Measurements from ENCODE around the gene FBXW8. TPM values are rescaled to one million over a fixed set of nuclear protein-coding genes. Genes with fewer than 3 reads are reported as not detected.

Gene FBXW8
- total and polyA plus RNA-seq, 2 donors (not counting 1 experiment from before 2014, with no cell fraction given): 12.1 to 23.5 TPM

GRCh38 chr12:117032593-117033381 is 122.0 kb downstream of the FBXW8 start:
- Histone ChIP-seq H3K9ac (ENCODE audit: low read length) (peak overlapping the region; percentile 35), H3K4me3 (ENCODE audit: control extremely low read depth in 1 of 5, extremely low read depth in 1 of 5, insufficient read depth in 1 of 5, low read depth in 2 of 5, low read length in 4 of 5) (no peak overlapping the region), H3K79me2 (ENCODE audit: control insufficient read depth, insufficient read depth, low read length) (no peaks in the 10 kb centered on the region), H3K27ac (ENCODE audit: low read length in 2 of 2) (no peak overlapping the region), H2AFZ (ENCODE audit: insufficient read depth, low read depth, low read length, poor library complexity, severe bottlenecking) (no peak overlapping the region), H3K36me3 (replicated peaks in 1 of 2; ENCODE audit: control extremely low read depth in 1 of 2, control insufficient read depth in 1 of 2, extremely low read depth in 1 of 2, insufficient read depth in 2 of 2, low read length in 1 of 2) (peaks cover 0 to 12% of the 10 kb centered on the region in 2 experiments), H3K9me3 (ENCODE audit: control extremely low read depth in 1 of 3, control insufficient read depth in 2 of 3, insufficient read depth in 1 of 3, low read length in 2 of 3) (peaks cover 0 to 3% (median 0%) of the 10 kb centered on the region in 3 donors), H3K27me3 (replicated peaks in 1 of 4; ENCODE audit: control extremely low read depth in 1 of 4, control insufficient read depth in 3 of 4, insufficient read depth in 4 of 4, low read length in 3 of 4) (peaks cover 0 to 16% (median 0%) of the 10 kb centered on the region in 4 experiments), H4K20me1 (ENCODE audit: control insufficient read depth, insufficient read depth, low read length, poor library complexity, severe bottlenecking) (no peaks in the 10 kb centered on the region), H3K4me2 (replicated peaks; ENCODE audit: low read depth, low read length, poor library complexity, severe bottlenecking) (peak overlapping the region; percentile 48), H3K4me1 (ENCODE audit: control insufficient read depth in 2 of 2, insufficient read depth in 2 of 2, low read length in 2 of 2) (peaks cover 6 to 21% of the 10 kb centered on the region in 2 donors)
- CTCF ChIA-PET: interaction anchor here (0.7 to 4.1 kb wide), 2 partner anchors 87 to 97 kb away, joined by 3 to 19 read pairs; no protein-coding TSS in a partner anchor
- H3K27me3 Mint-ChIP-seq: peaks cover 3% of the 10 kb centered on the region
- ATAC-seq (ENCODE audit: low read depth) (peak; percentile 51), DNase-seq (no peak)
- TF ChIP-seq, protein P1, sequence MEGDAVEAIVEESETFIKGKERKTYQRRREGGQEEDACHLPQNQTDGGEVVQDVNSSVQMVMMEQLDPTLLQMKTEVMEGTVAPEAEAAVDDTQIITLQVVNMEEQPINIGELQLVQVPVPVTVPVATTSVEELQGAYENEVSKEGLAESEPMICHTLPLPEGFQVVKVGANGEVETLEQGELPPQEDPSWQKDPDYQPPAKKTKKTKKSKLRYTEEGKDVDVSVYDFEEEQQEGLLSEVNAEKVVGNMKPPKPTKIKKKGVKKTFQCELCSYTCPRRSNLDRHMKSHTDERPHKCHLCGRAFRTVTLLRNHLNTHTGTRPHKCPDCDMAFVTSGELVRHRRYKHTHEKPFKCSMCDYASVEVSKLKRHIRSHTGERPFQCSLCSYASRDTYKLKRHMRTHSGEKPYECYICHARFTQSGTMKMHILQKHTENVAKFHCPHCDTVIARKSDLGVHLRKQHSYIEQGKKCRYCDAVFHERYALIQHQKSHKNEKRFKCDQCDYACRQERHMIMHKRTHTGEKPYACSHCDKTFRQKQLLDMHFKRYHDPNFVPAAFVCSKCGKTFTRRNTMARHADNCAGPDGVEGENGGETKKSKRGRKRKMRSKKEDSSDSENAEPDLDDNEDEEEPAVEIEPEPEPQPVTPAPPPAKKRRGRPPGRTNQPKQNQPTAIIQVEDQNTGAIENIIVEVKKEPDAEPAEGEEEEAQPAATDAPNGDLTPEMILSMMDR (IDR thresholded peaks at IDR 0.05): no peak
- TF ChIP-seq EZH2 (IDR thresholded peaks at IDR 0.05; ENCODE audit: borderline replicate concordance, insufficient read depth, low read depth, low read length, poor library complexity, severe bottlenecking): no peak
- intact Hi-C loops (cut with micrococcal nuclease): no loop called here
- H3K9me3 Mint-ChIP-seq (ENCODE audit: insufficient read depth): no peaks in the 10 kb centered on the region
- WGBS (ENCODE audit: insufficient coverage): 22% methylated on average over 34 of the region's 34 CpGs
- peak overlapping the region; percentile 75 for H3K4me3 Mint-ChIP-seq
- H3K4me1 Mint-ChIP-seq: peaks cover 22% of the 10 kb centered on the region
- POLR2A ChIA-PET: no interaction called here
- H3K27ac Mint-ChIP-seq: no peak overlapping the region
